Parathyroid adenoma (tissue), 2 donors: ENCODE measurements around the gene PDE4D.

ENCODE experiments used
- H2AFZ ChIP-seq: fragments of 300-600 bp; sonication (generic); one replicate; pipeline ENCODE4 v1.7.0; 2017; ENCODE audit warnings: antibody characterized with exemption, mild to moderate bottlenecking
- H3K27ac ChIP-seq: fragments of 300-600 bp; sonication (generic); one replicate; pipeline ENCODE4 v1.7.0; 2017
- H3K27me3 ChIP-seq: fragments of 300-600 bp; sonication (generic); one replicate; pipeline ENCODE4 v1.7.0; 2017; ENCODE audit warnings: low read length; ENCODE audit not compliant: control insufficient read depth, insufficient read depth
- H3K36me3 ChIP-seq: fragments of 300-600 bp; sonication (generic); one replicate; pipeline ENCODE4 v1.7.0; 2017; ENCODE audit warnings: low read length; ENCODE audit not compliant: control insufficient read depth, insufficient read depth
- H3K4me1 ChIP-seq: fragments of 300-600 bp; sonication (generic); one replicate; pipeline ENCODE4 v1.7.0; 2017; ENCODE audit warnings: control low read depth
- H3K4me2 ChIP-seq: fragments of 300-600 bp; sonication (generic); one replicate; pipeline ENCODE4 v1.7.0; 2017; ENCODE audit warnings: low read length
- H3K4me3 ChIP-seq: fragments of 300-600 bp; sonication (generic); one replicate; pipeline ENCODE4 v1.7.0; 2017; ENCODE audit warnings: low read depth, low read length
- H3K79me2 ChIP-seq: fragments of 300-600 bp; sonication (generic); one replicate; pipeline ENCODE4 v1.7.0; 2017; ENCODE audit warnings: control low read depth
- H3K9ac ChIP-seq: fragments of 300-600 bp; sonication (generic); one replicate; pipeline ENCODE4 v1.7.0; 2017; ENCODE audit warnings: mild to moderate bottlenecking
- H3K9me3 ChIP-seq: fragments of 300-600 bp; sonication (generic); one replicate; pipeline ENCODE4 v1.7.0; 2017; ENCODE audit warnings: low read length; ENCODE audit not compliant: control insufficient read depth
- CTCF ChIP-seq: fragments of 300-600 bp; sonication (generic); IDR thresholded peaks from one replicate; pipeline ENCODE4 v1.7.0; 2017; ENCODE audit warnings: antibody characterized with exemption, mild to moderate bottlenecking
- donor health status: primary hyperparathyroidism.

Gene PDE4D

GRCh38 chr5:59746241-59746765 lies 147.2 kb downstream of the PDE4D start:
- Histone ChIP-seq H3K4me3 (no peak overlapping the region), H3K4me1 (no peaks in the 10 kb centered on the region), H3K4me2 (no peak overlapping the region), H3K36me3 (no peaks in the 10 kb centered on the region), H2AFZ (no peak overlapping the region), H3K27ac (no peak overlapping the region), H3K9ac (no peak overlapping the region), H3K79me2 (no peaks in the 10 kb centered on the region), H3K9me3 (no peaks in the 10 kb centered on the region), H3K27me3 (no peaks in the 10 kb centered on the region)
- no peak for TF ChIP-seq CTCF

- Histone ChIP-seq H3K79me2 (no peaks in the 10 kb centered on the region), H3K9me3 (no peaks in the 10 kb centered on the region), H3K4me3 (no peak overlapping the region), H3K36me3 (no peaks in the 10 kb centered on the region), H3K9ac (no peak overlapping the region), H3K4me1 (no peaks in the 10 kb centered on the region), H3K4me2 (no peak overlapping the region), H3K27me3 (no peaks in the 10 kb centered on the region), H3K27ac (no peak overlapping the region), H2AFZ (no peak overlapping the region)
- TF ChIP-seq CTCF = no peak
Observed at GRCh38 chr5:59745415-59745863, 148.1 kb downstream of the PDE4D start.

- Histone ChIP-seq H2AFZ (no peak overlapping the region), H3K27me3 (no peaks in the 10 kb centered on the region), H3K79me2 (no peaks in the 10 kb centered on the region), H3K9ac (no peak overlapping the region), H3K4me3 (no peak overlapping the region), H3K36me3 (no peaks in the 10 kb centered on the region), H3K4me1 (no peaks in the 10 kb centered on the region), H3K9me3 (no peaks in the 10 kb centered on the region), H3K4me2 (no peak overlapping the region), H3K27ac (no peak overlapping the region)
- TF ChIP-seq CTCF = no peak
Observed at GRCh38 chr5:59744531-59744992, 149.0 kb downstream of the PDE4D start.

GRCh38 chr5:59741599-59741998 lies 151.9 kb downstream of the PDE4D start:
- Histone ChIP-seq H3K27me3 (no peaks in the 10 kb centered on the region), H3K79me2 (no peaks in the 10 kb centered on the region), H3K4me2 (no peak overlapping the region), H3K4me3 (no peak overlapping the region), H2AFZ (no peak overlapping the region), H3K36me3 (no peaks in the 10 kb centered on the region), H3K27ac (no peak overlapping the region), H3K9ac (no peak overlapping the region), H3K4me1 (no peaks in the 10 kb centered on the region), H3K9me3 (no peaks in the 10 kb centered on the region)
- TF ChIP-seq CTCF = no peak

GRCh38 chr5:59738024-59738423 lies 155.5 kb downstream of the PDE4D start:
- Histone ChIP-seq H3K4me3 (no peak overlapping the region), H2AFZ (no peak overlapping the region), H3K79me2 (no peaks in the 10 kb centered on the region), H3K9ac (no peak overlapping the region), H3K4me2 (no peak overlapping the region), H3K4me1 (no peaks in the 10 kb centered on the region), H3K27ac (no peak overlapping the region), H3K36me3 (no peaks in the 10 kb centered on the region), H3K27me3 (no peaks in the 10 kb centered on the region), H3K9me3 (no peaks in the 10 kb centered on the region)
- TF ChIP-seq CTCF = no peak
